ENCODE results near the gene ZBTB12.
"Not testable (repeated sequence)": the region's sequence is repeated elsewhere in the genome, so short reads cannot be mapped to it uniquely, and the experiment has no call there.

The ZBTB12 gene

GRCh38 chr6:31870385-31870921 is 31.4 kb downstream of the ZBTB12 start:
- DNase-seq (ENCODE audit: low read depth) = no peak
- Histone ChIP-seq H3K9ac (ENCODE audit: low read length) (no peak overlapping the region), H3K9me3 (ENCODE audit: control insufficient read depth, low read length) (no peaks in the 10 kb centered on the region)

GRCh38 chr6:31869343-31869742 is 32.5 kb downstream of the ZBTB12 start:
- Histone ChIP-seq H3K27me3 (replicated peaks; ENCODE audit: control insufficient read depth, insufficient read depth, low read length) (peaks cover 7% of the 10 kb centered on the region), H3K9ac (ENCODE audit: low read length) (no peak overlapping the region), H3K9me3 (ENCODE audit: control insufficient read depth, low read length) (no peaks in the 10 kb centered on the region), H3K4me1 (ENCODE audit: control insufficient read depth, insufficient read depth, low read length) (no peaks in the 10 kb centered on the region), H3K4me3 (ENCODE audit: low read length) (no peak overlapping the region), H3K36me3 (ENCODE audit: control insufficient read depth, insufficient read depth, low read length, severe bottlenecking) (no peaks in the 10 kb centered on the region)
- no peak for DNase-seq (ENCODE audit: low read depth)

More at GRCh38 chr6:31870385-31870921, 31.4 kb downstream of the ZBTB12 start:
- no peak overlapping the region for H3K4me3 ChIP-seq (ENCODE audit: low read length)
- H3K4me1 ChIP-seq (ENCODE audit: control insufficient read depth, insufficient read depth, low read length) = no peaks in the 10 kb centered on the region
- H3K27me3 ChIP-seq (replicated peaks; ENCODE audit: control insufficient read depth, insufficient read depth, low read length) = peaks cover 7% of the 10 kb centered on the region
- H3K36me3 ChIP-seq (ENCODE audit: control insufficient read depth, insufficient read depth, low read length, severe bottlenecking) = no peaks in the 10 kb centered on the region

- H3K9ac ChIP-seq (ENCODE audit: low read length); DNase-seq (ENCODE audit: low read depth); H3K36me3 ChIP-seq (ENCODE audit: control insufficient read depth, insufficient read depth, low read length, severe bottlenecking); H3K9me3 ChIP-seq (ENCODE audit: control insufficient read depth, low read length); H3K27me3 ChIP-seq (replicated peaks; ENCODE audit: control insufficient read depth, insufficient read depth, low read length); H3K4me1 ChIP-seq (ENCODE audit: control insufficient read depth, insufficient read depth, low read length); H3K4me3 ChIP-seq (ENCODE audit: low read length): not testable (repeated sequence)
These were observed 33.3 kb downstream of the ZBTB12 start for GRCh38 chr6:31868658-31868971.

GRCh38 chr6:31865205-31866118 is 36.4 kb downstream of the ZBTB12 start:
- no peak overlapping the region for H3K9ac ChIP-seq (ENCODE audit: low read length)
- no peak for DNase-seq (ENCODE audit: low read depth)
- H3K9me3 ChIP-seq (ENCODE audit: control insufficient read depth, low read length) = no peaks in the 10 kb centered on the region
- peaks cover 14% of the 10 kb centered on the region for H3K4me1 ChIP-seq (ENCODE audit: control insufficient read depth, insufficient read depth, low read length)
- H3K4me3 ChIP-seq (ENCODE audit: low read length) = no peak overlapping the region
- H3K36me3 ChIP-seq (ENCODE audit: control insufficient read depth, insufficient read depth, low read length, severe bottlenecking) = peaks cover 8% of the 10 kb centered on the region
- H3K27me3 ChIP-seq (replicated peaks; ENCODE audit: control insufficient read depth, insufficient read depth, low read length) = peaks cover 7% of the 10 kb centered on the region

DNA sequence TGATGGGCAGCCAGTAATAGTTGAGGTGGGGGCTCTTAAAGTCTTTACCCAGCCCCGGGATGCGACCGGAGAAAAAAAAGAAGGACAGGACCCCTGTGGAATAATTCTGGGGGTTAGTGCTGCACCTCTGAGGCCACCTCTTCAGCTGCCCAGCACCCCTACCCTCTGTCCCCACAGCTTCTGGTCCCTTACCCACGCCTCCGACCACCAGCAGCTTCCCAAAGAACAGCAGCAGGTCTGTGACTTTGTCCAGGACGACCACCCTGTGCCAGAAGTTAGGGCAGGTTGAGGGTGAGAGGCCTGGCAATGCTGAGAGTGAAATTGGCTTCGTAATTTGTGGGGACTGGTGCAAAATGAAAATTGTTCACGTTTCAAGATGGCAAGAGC is 37.1 kb downstream of the ZBTB12 start:
- no peak for DNase-seq (ENCODE audit: low read depth)
- Histone ChIP-seq H3K9me3 (ENCODE audit: control insufficient read depth, low read length) (no peaks in the 10 kb centered on the region), H3K4me1 (ENCODE audit: control insufficient read depth, insufficient read depth, low read length) (peaks cover 14% of the 10 kb centered on the region), H3K27me3 (replicated peaks; ENCODE audit: control insufficient read depth, insufficient read depth, low read length) (peaks cover 7% of the 10 kb centered on the region), H3K4me3 (ENCODE audit: low read length) (no peak overlapping the region), H3K9ac (ENCODE audit: low read length) (peak overlapping the region; percentile 76), H3K36me3 (ENCODE audit: control insufficient read depth, insufficient read depth, low read length, severe bottlenecking) (peaks cover 15% of the 10 kb centered on the region)

DNA sequence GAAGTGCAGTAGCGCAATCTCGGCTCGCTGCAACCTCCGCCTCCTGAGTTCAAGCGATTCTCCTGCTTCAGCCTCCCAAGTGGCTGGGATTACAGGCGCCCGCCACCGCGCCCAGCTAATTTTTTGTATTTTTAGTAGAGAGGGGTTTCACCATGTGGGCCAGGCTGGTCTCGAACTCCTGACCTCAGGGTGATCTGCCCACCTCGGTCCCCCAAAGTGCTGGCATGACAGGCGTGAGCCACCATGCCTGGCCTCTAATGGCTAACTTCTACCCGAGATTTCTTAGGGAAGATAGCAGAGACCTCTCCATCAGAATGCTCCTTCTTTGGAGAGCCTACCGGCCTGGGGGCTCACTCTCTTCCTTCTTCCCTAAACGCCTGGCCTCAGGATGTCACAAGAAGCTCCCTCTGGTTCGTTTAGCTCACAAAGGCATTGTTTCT is 37.7 kb downstream of the ZBTB12 start:
- H3K27me3 ChIP-seq (replicated peaks; ENCODE audit: control insufficient read depth, insufficient read depth, low read length); DNase-seq (ENCODE audit: low read depth); H3K9me3 ChIP-seq (ENCODE audit: control insufficient read depth, low read length): not testable (repeated sequence)
- peak overlapping the region; percentile 85 for H3K4me3 ChIP-seq (ENCODE audit: low read length)
- peaks cover 14% of the 10 kb centered on the region for H3K4me1 ChIP-seq (ENCODE audit: control insufficient read depth, insufficient read depth, low read length)
- H3K9ac ChIP-seq (ENCODE audit: low read length) = peak overlapping the region; percentile 76
- H3K36me3 ChIP-seq (ENCODE audit: control insufficient read depth, insufficient read depth, low read length, severe bottlenecking) = peaks cover 22% of the 10 kb centered on the region

GRCh38 chr6:31862344-31863235 is 39.3 kb downstream of the ZBTB12 start, which contains the start of gene NEU1:
Gene NEU1 (minus strand): TSS chr6:31862821. CDS start chr6:31862776, 45 bp downstream.
- DNase-seq (ENCODE audit: low read depth) = peak; percentile 100
- Histone ChIP-seq H3K27me3 (replicated peaks; ENCODE audit: control insufficient read depth, insufficient read depth, low read length) (no peaks in the 10 kb centered on the region), H3K9me3 (ENCODE audit: control insufficient read depth, low read length) (no peaks in the 10 kb centered on the region), H3K4me1 (ENCODE audit: control insufficient read depth, insufficient read depth, low read length) (peaks cover 14% of the 10 kb centered on the region), H3K9ac (ENCODE audit: low read length) (peak within 1 kb of the TSS; percentile 85), H3K4me3 (ENCODE audit: low read length) (peak within 1 kb of the TSS; percentile 86), H3K36me3 (ENCODE audit: control insufficient read depth, insufficient read depth, low read length, severe bottlenecking) (peaks cover 31% of the 10 kb centered on the region)

DNA sequence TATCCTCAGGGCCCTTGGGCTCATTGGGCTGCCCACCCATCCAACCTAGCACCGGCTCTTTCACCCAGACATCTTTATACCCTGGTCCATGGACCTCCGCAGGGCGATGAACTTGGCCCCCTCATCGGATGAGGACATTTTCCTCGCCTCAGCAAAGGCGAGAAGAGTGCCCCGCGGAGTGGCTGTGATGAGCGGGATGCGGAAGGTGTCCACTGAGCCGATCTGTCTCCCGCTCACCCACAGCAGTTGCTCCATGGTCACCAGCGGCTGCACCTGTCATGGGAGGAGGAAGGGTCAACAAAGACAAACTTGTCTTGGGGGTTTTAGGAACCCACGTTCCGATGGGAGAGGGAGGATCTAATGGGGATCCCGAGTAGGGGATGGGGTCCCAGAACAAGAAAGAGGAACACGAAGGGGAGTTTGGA is 40.0 kb downstream of the ZBTB12 start:
- DNase-seq (ENCODE audit: low read depth) = peak; percentile 11
- H3K36me3 ChIP-seq (ENCODE audit: control insufficient read depth, insufficient read depth, low read length, severe bottlenecking) = peaks cover 38% of the 10 kb centered on the region
- no peaks in the 10 kb centered on the region for H3K9me3 ChIP-seq (ENCODE audit: control insufficient read depth, low read length)
- H3K27me3 ChIP-seq (replicated peaks; ENCODE audit: control insufficient read depth, insufficient read depth, low read length) = no peaks in the 10 kb centered on the region
- peak overlapping the region; percentile 86 for H3K4me3 ChIP-seq (ENCODE audit: low read length)
- H3K4me1 ChIP-seq (ENCODE audit: control insufficient read depth, insufficient read depth, low read length) = peaks cover 14% of the 10 kb centered on the region
- peak overlapping the region; percentile 85 for H3K9ac ChIP-seq (ENCODE audit: low read length)

DNA sequence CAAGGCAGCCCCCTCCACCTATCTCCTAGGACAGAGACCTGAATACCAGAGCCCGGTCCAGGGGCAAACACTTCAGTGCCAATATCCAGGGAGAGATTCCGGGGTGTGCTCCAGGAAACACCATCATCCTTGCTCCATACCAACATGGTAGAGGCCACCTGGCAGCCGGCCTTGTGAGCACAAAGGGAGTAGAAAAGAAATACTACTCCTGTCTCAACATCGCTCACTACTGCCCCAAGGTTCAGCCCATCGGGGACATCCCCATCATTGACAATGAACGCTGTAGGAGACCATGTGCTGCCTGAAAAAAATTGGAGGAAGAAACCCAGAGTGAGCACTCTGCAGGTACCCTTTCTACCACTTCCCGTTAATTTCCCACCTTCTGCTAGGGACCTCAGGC is 40.7 kb downstream of the ZBTB12 start:
- Histone ChIP-seq H3K9me3 (ENCODE audit: control insufficient read depth, low read length) (no peaks in the 10 kb centered on the region), H3K9ac (ENCODE audit: low read length) (no peak overlapping the region), H3K4me1 (ENCODE audit: control insufficient read depth, insufficient read depth, low read length) (peaks cover 14% of the 10 kb centered on the region), H3K27me3 (replicated peaks; ENCODE audit: control insufficient read depth, insufficient read depth, low read length) (no peaks in the 10 kb centered on the region), H3K4me3 (ENCODE audit: low read length) (no peak overlapping the region), H3K36me3 (ENCODE audit: control insufficient read depth, insufficient read depth, low read length, severe bottlenecking) (peaks cover 38% of the 10 kb centered on the region)
- no peak for DNase-seq (ENCODE audit: low read depth)

- H3K4me1 ChIP-seq (ENCODE audit: control insufficient read depth, insufficient read depth, low read length) = peaks cover 14% of the 10 kb centered on the region
- no peaks in the 10 kb centered on the region for H3K9me3 ChIP-seq (ENCODE audit: control insufficient read depth, low read length)
- DNase-seq (ENCODE audit: low read depth) = no peak
- H3K27me3 ChIP-seq (replicated peaks; ENCODE audit: control insufficient read depth, insufficient read depth, low read length) = no peaks in the 10 kb centered on the region
- no peak overlapping the region for H3K4me3 ChIP-seq (ENCODE audit: low read length)
- H3K9ac ChIP-seq (ENCODE audit: low read length) = no peak overlapping the region
- peaks cover 38% of the 10 kb centered on the region for H3K36me3 ChIP-seq (ENCODE audit: control insufficient read depth, insufficient read depth, low read length, severe bottlenecking)
These were observed 41.5 kb downstream of the ZBTB12 start for GRCh38 chr6:31860349-31860748.

- Histone ChIP-seq H3K36me3 (ENCODE audit: control insufficient read depth, insufficient read depth, low read length, severe bottlenecking) (peaks cover 38% of the 10 kb centered on the region), H3K4me3 (ENCODE audit: low read length) (no peak overlapping the region), H3K27me3 (replicated peaks; ENCODE audit: control insufficient read depth, insufficient read depth, low read length) (no peaks in the 10 kb centered on the region), H3K9me3 (ENCODE audit: control insufficient read depth, low read length) (no peaks in the 10 kb centered on the region), H3K4me1 (ENCODE audit: control insufficient read depth, insufficient read depth, low read length) (peaks cover 14% of the 10 kb centered on the region), H3K9ac (ENCODE audit: low read length) (no peak overlapping the region)
- DNase-seq (ENCODE audit: low read depth) = no peak
These were observed 42.0 kb downstream of the ZBTB12 start for GRCh38 chr6:31859923-31860322.
